MM.1S (cell line): ENCODE results near the gene RASGRP4.

Experiments used
- DNase-seq: peaks from one replicate; pipeline ENCODE4 v3.0.0-alpha.2; 2015
- H2AFZ ChIP-seq: fragments of 300-600 bp; sonication (generic); 2 replicates; pipeline ENCODE4 v1.6.0; 2016; ENCODE audit warnings: antibody characterized with exemption, low read length
- H3F3A ChIP-seq: fragments of 300-600 bp; sonication (generic); 2 replicates; pipeline ENCODE4 v1.6.1; 2016; ENCODE audit warnings: mild to moderate bottlenecking, antibody characterized with exemption, low read length, moderate library complexity, mixed read lengths; ENCODE audit not compliant: insufficient read depth
- H3K27ac ChIP-seq: fragments of 300-600 bp; sonication (generic); 2 replicates; pipeline ENCODE4 v1.5.1; 2016; ENCODE audit warnings: mild to moderate bottlenecking, low read length
- H3K27me3 ChIP-seq: fragments of 300-600 bp; sonication (generic); replicated peaks from 2 replicates; pipeline ENCODE4 v1.6.0; 2016; ENCODE audit warnings: low read length; ENCODE audit not compliant: insufficient read depth
- H3K36me3 ChIP-seq: fragments of 300-600 bp; sonication (generic); replicated peaks from 2 replicates; pipeline ENCODE4 v1.6.1; 2016; ENCODE audit warnings: mild to moderate bottlenecking, low read length, mixed read lengths; ENCODE audit not compliant: insufficient read depth
- H3K4me1 ChIP-seq: fragments of 300-600 bp; sonication (generic); 2 replicates; pipeline ENCODE4 v1.6.1; 2016; ENCODE audit warnings: low read length, mixed read lengths
- H3K4me2 ChIP-seq: fragments of 300-600 bp; sonication (generic); 2 replicates; pipeline ENCODE4 v1.6.0; 2016; ENCODE audit warnings: low read depth, low read length
- H3K4me3 ChIP-seq: fragments of 300-600 bp; sonication (generic); 2 replicates; pipeline ENCODE4 v1.5.1; 2016; ENCODE audit warnings: low read length, mixed read lengths
- H3K79me2 ChIP-seq: fragments of 300-600 bp; sonication (generic); 2 replicates; pipeline ENCODE4 v1.6.1; 2016; ENCODE audit warnings: mixed run types, low read length, mixed read lengths
- H3K9ac ChIP-seq: fragments of 300-600 bp; sonication (generic); 2 replicates; pipeline ENCODE4 v1.6.1; 2016; ENCODE audit warnings: low read length, mixed read lengths
- H3K9me2 ChIP-seq: fragments of 300-600 bp; sonication (generic); replicated peaks from 2 replicates; pipeline ENCODE4 v1.6.1; 2016; ENCODE audit warnings: mild to moderate bottlenecking, low read length, mixed read lengths; ENCODE audit not compliant: insufficient read depth
- H3K9me3 ChIP-seq: fragments of 300-600 bp; sonication (generic); replicated peaks from 2 replicates; pipeline ENCODE4 v1.6.1; 2016; ENCODE audit warnings: mild to moderate bottlenecking, low read length, mixed read lengths; ENCODE audit not compliant: insufficient read depth
- H4K20me1 ChIP-seq: fragments of 300-600 bp; sonication (generic); 2 replicates; pipeline ENCODE4 v1.6.1; 2016; ENCODE audit warnings: mild to moderate bottlenecking, low read length, moderate library complexity, mixed read lengths; ENCODE audit not compliant: insufficient read depth
- CTCF ChIP-seq: fragments of 300-600 bp; sonication (generic); IDR thresholded peaks from 2 replicates; pipeline ENCODE4 v1.5.1; 2016; ENCODE audit warnings: antibody characterized with exemption, low read length, mixed read lengths
- EZH2 ChIP-seq: fragments of 300-600 bp; sonication (generic); optimal IDR thresholded peaks from 2 replicates; pipeline ENCODE3; 2017; ENCODE audit warnings: low read depth, mild to moderate bottlenecking, antibody characterized with exemption, low read length, mixed read lengths
- EZH2phosphoT487 ChIP-seq: fragments of 300-600 bp; sonication (generic); IDR thresholded peaks from 2 replicates; pipeline ENCODE4 v1.6.1; 2018; ENCODE audit warnings: antibody characterized with exemption, low read length

RASGRP4 gene

GRCh38 chr19:38384209-38385027 lies 41.6 kb downstream of the RASGRP4 start:
- Histone ChIP-seq H3K4me3 (no peak overlapping the region), H3K9me2 (no peaks in the 10 kb centered on the region), H3K4me2 (no peak overlapping the region), H3K27ac (no peak overlapping the region), H3K79me2 (peaks cover 1% of the 10 kb centered on the region), H4K20me1 (no peaks in the 10 kb centered on the region), H3K4me1 (0 out of 2 replicates have a peak, but pooled peaks cover 2% of the 10 kb centered on the region), H3K9me3 (no peaks in the 10 kb centered on the region), H3K27me3 (peaks cover 12% of the 10 kb centered on the region), H2AFZ (no peak overlapping the region), H3K36me3 (peaks cover 4% of the 10 kb centered on the region; the same call in 1 of the 2 replicates), H3F3A (no peaks in the 10 kb centered on the region; the same call in 1 of the 2 replicates), H3K9ac (no peak overlapping the region)
- TF ChIP-seq EZH2 (no peak), CTCF (no peak), EZH2phosphoT487 (no peak)
- DNase-seq: no peak

GRCh38 chr19:38383743-38384142 lies 42.3 kb downstream of the RASGRP4 start:
- Histone ChIP-seq H3K79me2 (peaks cover 6% of the 10 kb centered on the region), H3K27me3 (peaks cover 5% of the 10 kb centered on the region; the same call in 1 of the 2 replicates), H3K9ac (no peak overlapping the region), H3K9me2 (no peaks in the 10 kb centered on the region), H3K9me3 (no peaks in the 10 kb centered on the region), H3K36me3 (peaks cover 4% of the 10 kb centered on the region; the same call in 1 of the 2 replicates), H3K4me3 (no peak overlapping the region), H3K27ac (no peak overlapping the region), H3K4me2 (no peak overlapping the region), H3K4me1 (0 out of 2 replicates have a peak, but pooled peaks cover 2% of the 10 kb centered on the region), H2AFZ (no peak overlapping the region), H3F3A (no peaks in the 10 kb centered on the region; the same call in 1 of the 2 replicates), H4K20me1 (no peaks in the 10 kb centered on the region)
- no peak for TF ChIP-seq CTCF
- TF ChIP-seq EZH2: no peak
- TF ChIP-seq EZH2phosphoT487: no peak
- DNase-seq: no peak

- peaks cover 4% of the 10 kb centered on the region; the same call in 1 of the 2 replicates for H3K36me3 ChIP-seq
- no peaks in the 10 kb centered on the region for H3K9me2 ChIP-seq
- 0 out of 2 replicates have a peak, but pooled peaks cover 1% of the 10 kb centered on the region for H3K27me3 ChIP-seq
- H3K9ac ChIP-seq: no peak overlapping the region
- H3K4me2 ChIP-seq: no peak overlapping the region
- H3K27ac ChIP-seq: no peak overlapping the region
- H3F3A ChIP-seq: no peaks in the 10 kb centered on the region; the same call in 1 of the 2 replicates
- 0 out of 2 replicates have a peak, but pooled peaks cover under 1% of the 10 kb centered on the region for H3K4me1 ChIP-seq
- no peak for TF ChIP-seq CTCF
- no peak for TF ChIP-seq EZH2
- no peak for TF ChIP-seq EZH2phosphoT487
- no peaks in the 10 kb centered on the region for H3K9me3 ChIP-seq
- no peaks in the 10 kb centered on the region for H4K20me1 ChIP-seq
- DNase-seq: no peak
- H3K79me2 ChIP-seq: peaks cover 6% of the 10 kb centered on the region
- no peak overlapping the region for H2AFZ ChIP-seq
- no peak overlapping the region for H3K4me3 ChIP-seq
Observed at GRCh38 chr19:38383184-38383583, 42.8 kb downstream of the RASGRP4 start.
